HepG2 (cell line): ENCODE measurements around the gene ASXL1. TPM values are rescaled to one million over a fixed set of nuclear protein-coding genes. Genes with fewer than 3 reads are reported as not detected.

Experiments
- ATAC-seq: fragments of 200-7000 bp; cut with Tn5 transposase; 3 replicates; pipeline ENCODE4 v1.9.1; 2020; ENCODE audit warnings: mild to moderate bottlenecking, moderate library complexity
- BruUV-seq: library from RNA; stranded (reverse); fragments of 400-500 nt; replicated peaks from 2 replicates; lab custom pipeline; 2021; lab: Mats Ljungman, UMichigan
- CTCF ChIA-PET: fragments of 300-600 bp; formaldehyde crosslinking; extraction: SDS; loops from one replicate; lab custom pipeline; 2021; ENCODE audit warnings: low total read pairs, inconsistent platforms, low intra/inter-chr PET ratio; lab: Yijun Ruan, JAX
- POLR2A ChIA-PET: fragments of 350-600 bp; sonication (Branson Sonifier 250); formaldehyde crosslinking; loops from one replicate; lab custom pipeline; 2020; ENCODE audit warnings: antibody characterized with exemption, inconsistent platforms; lab: Yijun Ruan, JAX
- DNase-seq: peaks from one replicate; pipeline ENCODE4 v3.0.0-alpha.2; 2015; ENCODE audit warnings: low spot score
- FAIRE-seq: peaks from 3 replicates; lab custom pipeline; 2011; peaks lifted over from hg19 to GRCh38; lab: Jason Lieb, UNC
- H2AFZ ChIP-seq: one replicate; pipeline ENCODE4 v1.6.1; 2011; ENCODE audit warnings: low read length, inconsistent platforms
- H3K27ac ChIP-seq: fragments of 300-600 bp; 3 replicates; pipeline ENCODE4 v1.8.0; 2011; ENCODE audit warnings: mixed run types, mild to moderate bottlenecking, mixed read lengths, low read length, inconsistent platforms; ENCODE audit not compliant: insufficient read depth; ENCODE audit errors: extremely low read length
- H3K27me3 ChIP-seq, 2 experiments: fragments of 200-600 bp in 1 of 2; 2 replicates in 1 of 2; 3 replicates in 1 of 2; pipeline versions ENCODE4 v1.6.0 to v1.8.0; 2011; ENCODE audit warnings: low read length in 2 of 2, mild to moderate bottlenecking in 2 of 2, moderate library complexity in 2 of 2, inconsistent platforms in 1 of 2; ENCODE audit not compliant: insufficient read depth in 2 of 2, control insufficient read depth in 1 of 2
- H3K36me3 ChIP-seq, 2 experiments: fragments of 200-600 bp in 1 of 2; replicated peaks in 1 of 2; 2 replicates in 1 of 2; 3 replicates in 1 of 2; pipeline versions ENCODE4 v1.5.1 to v1.8.0; 2011; ENCODE audit warnings: low read length in 2 of 2, inconsistent platforms in 1 of 2; ENCODE audit not compliant: insufficient read depth in 2 of 2, control insufficient read depth in 1 of 2
- H3K4me1 ChIP-seq: 2 replicates; pipeline ENCODE4 v1.5.1; 2012; ENCODE audit warnings: low read length, inconsistent platforms; ENCODE audit not compliant: insufficient read depth
- H3K4me2 ChIP-seq: 2 replicates; pipeline ENCODE4 v1.6.0; 2011; ENCODE audit warnings: low read depth, low read length, inconsistent platforms
- H3K4me3 ChIP-seq, 3 experiments: fragments of 200-600 bp in 1 of 3; sonication (generic), shearing (Covaris generic) in 1 of 3; replicated peaks in 1 of 3; 2 replicates each; pipeline ENCODE4 v1.5.1; 2011 to 2016; ENCODE audit warnings: low read length in 3 of 3, inconsistent platforms in 2 of 3, low read depth in 2 of 3, mild to moderate bottlenecking in 2 of 3, control low read depth in 1 of 3, mixed read lengths in 1 of 3; ENCODE audit not compliant: insufficient read depth in 1 of 3
- H3K79me2 ChIP-seq: one replicate; pipeline ENCODE4 v1.6.1; 2011; ENCODE audit warnings: low read length, inconsistent platforms; ENCODE audit not compliant: insufficient read depth
- H3K9ac ChIP-seq: 2 replicates; pipeline ENCODE4 v1.6.0; 2011; ENCODE audit warnings: mild to moderate bottlenecking, low read depth, low read length, inconsistent platforms; ENCODE audit not compliant: insufficient read depth
- H3K9me3 ChIP-seq: 2 replicates; pipeline ENCODE4 v1.5.1; 2012; ENCODE audit warnings: mild to moderate bottlenecking, low read length
- H4K20me1 ChIP-seq: 2 replicates; pipeline ENCODE4 v1.6.0; 2011; ENCODE audit warnings: inconsistent platforms, mild to moderate bottlenecking, low read length, moderate library complexity; ENCODE audit not compliant: insufficient read depth
- DNMT3B ChIP-seq: conservative IDR thresholded peaks from 2 replicates; pipeline ENCODE4 v1.6.1; 2016; ENCODE audit warnings: missing biosample characterization, control low read depth
- KDM2A ChIP-seq: sonication (generic); formaldehyde crosslinking; IDR thresholded peaks from 2 replicates; pipeline ENCODE4 v1.4.0; 2020; ENCODE audit warnings: low read depth, missing genetic modification reagents, borderline replicate concordance
- NR2F2 ChIP-seq: IDR thresholded peaks from 2 replicates; pipeline ENCODE4 v1.6.1; 2012; ENCODE audit warnings: low read depth, inconsistent platforms, borderline replicate concordance
- POLR2AphosphoS5 ChIP-seq: IDR thresholded peaks from 2 replicates; pipeline ENCODE4 v1.6.1; 2012; ENCODE audit warnings: low read depth, low read length
- PRMT3 ChIP-seq: sonication (generic); formaldehyde crosslinking; IDR thresholded peaks from 2 replicates; pipeline ENCODE4 v1.8.1; 2022; ENCODE audit warnings: low read depth, mild to moderate bottlenecking, moderate library complexity, missing genetic modification reagents, borderline replicate concordance
- SP2 ChIP-seq: sonication (generic); formaldehyde crosslinking; IDR thresholded peaks from 2 replicates; pipeline ENCODE4 v1.5.1; 2020; ENCODE audit warnings: mild to moderate bottlenecking, missing genetic modification reagents
- WGBS: methylation state at CpG from one replicate; pipeline ENCODE4 v1.1.6; 2017; ENCODE audit warnings: low lambda C conversion rate; 5-methylcytosine and 5-hydroxymethylcytosine counted together
- in situ Hi-C: cut with HindIII; loops from 2 replicates; pipeline ENCODE4 v1.10.0; 2017; ENCODE audit warnings: low pct_unique_long_range_greater_than_20kb; ENCODE audit not compliant: extremely low pct_ligation_motif_present
- intact Hi-C: fragments of 100-400 bp; cut with micrococcal nuclease; formaldehyde crosslinking; loops from one replicate; pipeline ENCODE4 v1.10.0; 2022; ENCODE audit not compliant: unreplicated experiment
- polyA plus RNA-seq, 8 experiments: library from polyadenylated mRNA; depleted of rRNA in 3 of 8; stranded (reverse) in 7 of 8; unstranded in 1 of 8; fragments of >200 nt; fragmentation: Illumina TruSeq in 4 of 8; extraction: Trizol in 4 of 8; gene quantifications; 2 replicates each; pipeline versions ENCODE4 v1.2.1 to v1.2.3, GENCODE V29; 2011 to 2016; ENCODE audit warnings: low read depth in 4 of 8, missing spikeins in 1 of 8, mixed read lengths in 1 of 8; ENCODE audit not compliant: insufficient read depth in 1 of 8
- total RNA-seq, 5 experiments: library from RNA; depleted of rRNA; stranded (reverse); fragments of >200 nt; fragmentation: Illumina TruSeq; extraction: Trizol; gene quantifications; 2 replicates each; pipeline ENCODE4 v1.2.3, GENCODE V29; 2016; ENCODE audit warnings: low read depth in 1 of 5
- TF ChIP-seq, protein P1 (sequence below): sonication (generic); formaldehyde crosslinking; IDR thresholded peaks from 2 replicates; pipeline ENCODE4 v1.4.0; 2020; ENCODE audit warnings: mild to moderate bottlenecking, missing genetic modification reagents
- TF ChIP-seq, protein P2 (sequence below): IDR thresholded peaks from 2 replicates; pipeline ENCODE4 v1.6.1; 2012; ENCODE audit warnings: low read length, improper control_type of control experiment
- TF ChIP-seq, protein P3 (sequence below): sonication (generic); formaldehyde crosslinking; IDR thresholded peaks from 2 replicates; pipeline ENCODE4 v1.4.0; 2020; ENCODE audit warnings: mild to moderate bottlenecking, missing genetic modification reagents
- TF ChIP-seq, protein P4 (sequence below): sonication (generic); formaldehyde crosslinking; IDR thresholded peaks from 2 replicates; pipeline ENCODE4 v1.5.0; 2020; ENCODE audit warnings: mild to moderate bottlenecking, missing genetic modification reagents

The ASXL1 gene
- total and polyA plus RNA-seq, 2 of the 13 experiments (the other 11 are each of a cell fraction or from before 2014, with no cell fraction given), result 62.1 to 74.8 TPM

DNA sequence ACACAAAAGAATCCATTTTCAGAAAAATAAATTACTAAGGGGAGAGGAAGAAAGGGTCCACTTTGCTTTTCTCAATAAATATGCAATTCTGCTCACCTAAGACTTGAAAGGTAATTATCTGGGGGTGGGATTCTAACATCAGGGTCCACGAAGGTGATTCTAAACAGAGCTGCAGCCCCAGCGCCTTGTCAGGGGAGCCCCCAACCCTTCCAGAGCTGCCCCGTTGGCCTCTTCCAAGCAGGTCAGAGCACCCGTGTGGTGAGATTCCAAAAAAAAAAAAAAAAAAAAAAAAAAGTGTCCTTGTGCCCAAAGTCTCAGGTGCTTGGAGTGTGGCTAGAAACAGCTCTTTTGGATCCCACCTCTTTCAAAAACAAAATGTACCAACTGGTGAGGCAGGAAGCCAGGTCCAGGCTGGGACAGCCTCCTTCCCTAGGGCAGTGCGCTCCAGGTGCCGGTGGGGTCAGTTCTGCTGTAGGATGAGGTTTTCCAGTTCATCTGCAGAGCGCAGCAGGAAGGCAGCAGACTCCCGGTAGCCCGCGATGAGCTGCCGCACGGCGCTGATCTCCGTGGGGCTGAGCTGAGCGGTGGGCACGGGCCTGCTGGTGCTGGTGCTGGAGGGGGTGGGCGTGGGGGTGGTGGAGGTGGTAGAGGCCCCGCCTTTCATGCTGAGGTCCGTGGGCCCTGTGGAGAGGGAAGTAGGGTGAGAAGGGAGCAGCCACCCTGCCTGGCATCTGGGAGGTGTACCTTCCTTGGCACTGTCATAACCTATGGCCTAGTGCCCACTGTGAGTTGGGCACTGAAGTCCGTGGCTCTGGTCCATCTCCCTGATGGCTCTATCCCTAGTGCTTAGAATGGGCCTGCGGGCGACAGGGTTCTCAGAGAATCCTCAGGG, 89.3 kb downstream of the ASXL1 start (continued):
- TF ChIP-seq NR2F2 (no peak), SP2 (no peak), KDM2A (CRISPR knock-in tag) (peak; percentile 18; the same call in 1 of the 2 replicates), POLR2AphosphoS5 (peak; percentile 34; the same call in 1 of the 2 replicates)
- TF ChIP-seq, protein P1, sequence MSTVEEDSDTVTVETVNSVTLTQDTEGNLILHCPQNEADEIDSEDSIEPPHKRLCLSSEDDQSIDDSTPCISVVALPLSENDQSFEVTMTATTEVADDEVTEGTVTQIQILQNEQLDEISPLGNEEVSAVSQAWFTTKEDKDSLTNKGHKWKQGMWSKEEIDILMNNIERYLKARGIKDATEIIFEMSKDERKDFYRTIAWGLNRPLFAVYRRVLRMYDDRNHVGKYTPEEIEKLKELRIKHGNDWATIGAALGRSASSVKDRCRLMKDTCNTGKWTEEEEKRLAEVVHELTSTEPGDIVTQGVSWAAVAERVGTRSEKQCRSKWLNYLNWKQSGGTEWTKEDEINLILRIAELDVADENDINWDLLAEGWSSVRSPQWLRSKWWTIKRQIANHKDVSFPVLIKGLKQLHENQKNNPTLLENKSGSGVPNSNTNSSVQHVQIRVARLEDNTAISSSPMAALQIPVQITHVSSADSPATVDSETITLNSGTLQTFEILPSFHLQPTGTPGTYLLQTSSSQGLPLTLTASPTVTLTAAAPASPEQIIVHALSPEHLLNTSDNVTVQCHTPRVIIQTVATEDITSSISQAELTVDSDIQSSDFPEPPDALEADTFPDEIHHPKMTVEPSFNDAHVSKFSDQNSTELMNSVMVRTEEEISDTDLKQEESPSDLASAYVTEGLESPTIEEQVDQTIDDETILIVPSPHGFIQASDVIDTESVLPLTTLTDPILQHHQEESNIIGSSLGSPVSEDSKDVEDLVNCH (CRISPR knock-in tag), result 0 out of 2 replicates have a peak, but pooled peaks have one; percentile 18

DNA sequence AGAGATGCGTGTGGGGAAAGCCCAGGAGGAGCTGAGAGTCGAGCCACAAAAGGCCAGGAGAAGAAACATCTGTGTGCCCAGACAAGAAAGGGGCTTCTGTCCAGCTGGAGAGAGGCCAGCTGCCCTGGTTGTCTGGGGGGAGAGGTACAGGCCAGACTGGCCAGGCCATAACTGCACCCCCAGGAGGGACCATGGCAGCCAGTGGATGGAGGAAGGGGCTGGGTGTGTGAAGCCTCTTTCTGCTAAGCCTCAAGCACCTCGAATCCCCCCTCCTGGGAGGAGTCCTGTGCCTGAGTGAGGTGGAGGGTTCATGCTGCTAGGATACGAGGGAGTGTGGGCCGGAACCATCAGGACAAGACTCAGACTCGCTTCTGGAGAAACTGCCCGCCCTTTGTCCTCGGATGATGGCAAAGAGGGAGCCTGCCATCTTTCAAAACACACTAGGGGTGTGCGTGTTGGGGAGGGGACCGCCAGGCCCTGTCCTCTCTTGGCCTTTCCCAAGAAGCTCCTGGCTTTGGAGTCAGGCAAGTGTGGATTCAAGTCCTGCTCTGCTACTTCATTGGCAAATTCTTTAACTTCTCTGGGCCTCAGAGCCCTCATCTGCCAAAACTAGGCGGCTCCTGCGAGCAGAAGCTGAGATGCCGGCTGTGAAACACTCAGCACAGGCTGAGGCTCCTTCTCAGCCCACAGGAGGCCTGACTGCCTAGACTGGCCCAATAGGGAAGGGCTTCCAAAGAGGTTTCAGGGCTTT, 90.3 kb downstream of the ASXL1 start:
- Histone ChIP-seq H3K9ac (no peak overlapping the region), H3K27me3 (no peaks in the 10 kb centered on the region), H3K9me3 (no peaks in the 10 kb centered on the region), H3K27ac (no peak overlapping the region), H3K4me3 (no peak overlapping the region), H3K4me2 (no peak overlapping the region), H3K36me3 (peaks cover 55 to 96% of the 10 kb centered on the region in 2 experiments), H2AFZ (no peak overlapping the region), H4K20me1 (peaks cover 18% of the 10 kb centered on the region; the same call in 1 of the 2 replicates), H3K4me1 (peaks cover 10% of the 10 kb centered on the region), H3K79me2 (no peaks in the 10 kb centered on the region)
- ChIA-PET POLR2A (interaction anchor here (0.6 to 1.6 kb wide), 3 partner anchors 27 to 159 kb away, joined by 3 read pairs; no protein-coding TSS in a partner anchor), CTCF (no interaction called here)
- DNase-seq (no peak), ATAC-seq (no peak), FAIRE-seq (no peak)
- intact Hi-C loops, result no loop called here
- in situ Hi-C loops, result no loop called here
- BruUV-seq, result no TSS peak
- WGBS, result 97% methylated on average over 13 of the region's 13 CpGs
- TF ChIP-seq, protein P2, sequence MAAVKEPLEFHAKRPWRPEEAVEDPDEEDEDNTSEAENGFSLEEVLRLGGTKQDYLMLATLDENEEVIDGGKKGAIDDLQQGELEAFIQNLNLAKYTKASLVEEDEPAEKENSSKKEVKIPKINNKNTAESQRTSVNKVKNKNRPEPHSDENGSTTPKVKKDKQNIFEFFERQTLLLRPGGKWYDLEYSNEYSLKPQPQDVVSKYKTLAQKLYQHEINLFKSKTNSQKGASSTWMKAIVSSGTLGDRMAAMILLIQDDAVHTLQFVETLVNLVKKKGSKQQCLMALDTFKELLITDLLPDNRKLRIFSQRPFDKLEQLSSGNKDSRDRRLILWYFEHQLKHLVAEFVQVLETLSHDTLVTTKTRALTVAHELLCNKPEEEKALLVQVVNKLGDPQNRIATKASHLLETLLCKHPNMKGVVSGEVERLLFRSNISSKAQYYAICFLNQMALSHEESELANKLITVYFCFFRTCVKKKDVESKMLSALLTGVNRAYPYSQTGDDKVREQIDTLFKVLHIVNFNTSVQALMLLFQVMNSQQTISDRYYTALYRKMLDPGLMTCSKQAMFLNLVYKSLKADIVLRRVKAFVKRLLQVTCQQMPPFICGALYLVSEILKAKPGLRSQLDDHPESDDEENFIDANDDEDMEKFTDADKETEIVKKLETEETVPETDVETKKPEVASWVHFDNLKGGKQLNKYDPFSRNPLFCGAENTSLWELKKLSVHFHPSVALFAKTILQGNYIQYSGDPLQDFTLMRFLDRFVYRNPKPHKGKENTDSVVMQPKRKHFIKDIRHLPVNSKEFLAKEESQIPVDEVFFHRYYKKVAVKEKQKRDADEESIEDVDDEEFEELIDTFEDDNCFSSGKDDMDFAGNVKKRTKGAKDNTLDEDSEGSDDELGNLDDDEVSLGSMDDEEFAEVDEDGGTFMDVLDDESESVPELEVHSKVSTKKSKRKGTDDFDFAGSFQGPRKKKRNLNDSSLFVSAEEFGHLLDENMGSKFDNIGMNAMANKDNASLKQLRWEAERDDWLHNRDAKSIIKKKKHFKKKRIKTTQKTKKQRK, result no peak
- TF ChIP-seq, protein P3, sequence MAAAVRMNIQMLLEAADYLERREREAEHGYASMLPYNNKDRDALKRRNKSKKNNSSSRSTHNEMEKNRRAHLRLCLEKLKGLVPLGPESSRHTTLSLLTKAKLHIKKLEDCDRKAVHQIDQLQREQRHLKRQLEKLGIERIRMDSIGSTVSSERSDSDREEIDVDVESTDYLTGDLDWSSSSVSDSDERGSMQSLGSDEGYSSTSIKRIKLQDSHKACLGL (CRISPR knock-in tag), result no peak
- TF ChIP-seq PRMT3 (CRISPR knock-in tag), result 0 out of 2 replicates have a peak, but pooled peaks have one; percentile 47
- TF ChIP-seq, protein P4, sequence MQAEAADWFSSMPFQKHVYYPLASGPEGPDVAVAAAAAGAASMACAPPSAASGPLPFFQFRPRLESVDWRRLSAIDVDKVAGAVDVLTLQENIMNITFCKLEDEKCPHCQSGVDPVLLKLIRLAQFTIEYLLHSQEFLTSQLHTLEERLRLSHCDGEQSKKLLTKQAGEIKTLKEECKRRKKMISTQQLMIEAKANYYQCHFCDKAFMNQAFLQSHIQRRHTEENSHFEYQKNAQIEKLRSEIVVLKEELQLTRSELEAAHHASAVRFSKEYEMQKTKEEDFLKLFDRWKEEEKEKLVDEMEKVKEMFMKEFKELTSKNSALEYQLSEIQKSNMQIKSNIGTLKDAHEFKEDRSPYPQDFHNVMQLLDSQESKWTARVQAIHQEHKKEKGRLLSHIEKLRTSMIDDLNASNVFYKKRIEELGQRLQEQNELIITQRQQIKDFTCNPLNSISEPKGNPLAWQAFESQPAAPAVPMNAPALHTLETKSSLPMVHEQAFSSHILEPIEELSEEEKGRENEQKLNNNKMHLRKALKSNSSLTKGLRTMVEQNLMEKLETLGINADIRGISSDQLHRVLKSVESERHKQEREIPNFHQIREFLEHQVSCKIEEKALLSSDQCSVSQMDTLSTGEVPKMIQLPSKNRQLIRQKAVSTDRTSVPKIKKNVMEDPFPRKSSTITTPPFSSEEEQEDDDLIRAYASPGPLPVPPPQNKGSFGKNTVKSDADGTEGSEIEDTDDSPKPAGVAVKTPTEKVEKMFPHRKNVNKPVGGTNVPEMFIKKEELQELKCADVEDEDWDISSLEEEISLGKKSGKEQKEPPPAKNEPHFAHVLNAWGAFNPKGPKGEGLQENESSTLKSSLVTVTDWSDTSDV (CRISPR knock-in tag), result 0 out of 2 replicates have a peak, but pooled peaks have one; percentile 18
- TF ChIP-seq DNMT3B (CRISPR knock-in tag), result no peak
